HepG2 (cell line): ENCODE measurements around the gene CD36. TPM values are rescaled to one million over a fixed set of nuclear protein-coding genes. Genes with fewer than 3 reads are reported as not detected.

ENCODE experiments used
- ATAC-seq: fragments of 200-7000 bp; cut with Tn5 transposase; 3 replicates; pipeline ENCODE4 v1.9.1; 2020; ENCODE audit warnings: mild to moderate bottlenecking, moderate library complexity
- BruUV-seq: library from RNA; stranded (reverse); fragments of 400-500 nt; replicated peaks from 2 replicates; lab custom pipeline; 2021; lab: Mats Ljungman, UMichigan
- CTCF ChIA-PET: fragments of 300-600 bp; formaldehyde crosslinking; extraction: SDS; loops from one replicate; lab custom pipeline; 2021; ENCODE audit warnings: low total read pairs, inconsistent platforms, low intra/inter-chr PET ratio; lab: Yijun Ruan, JAX
- POLR2A ChIA-PET: fragments of 350-600 bp; sonication (Branson Sonifier 250); formaldehyde crosslinking; loops from one replicate; lab custom pipeline; 2020; ENCODE audit warnings: antibody characterized with exemption, inconsistent platforms; lab: Yijun Ruan, JAX
- DNase-seq: peaks from one replicate; pipeline ENCODE4 v3.0.0-alpha.2; 2015; ENCODE audit warnings: low spot score
- FAIRE-seq: peaks from 3 replicates; lab custom pipeline; 2011; peaks lifted over from hg19 to GRCh38; lab: Jason Lieb, UNC
- H2AFZ ChIP-seq: one replicate; pipeline ENCODE4 v1.6.1; 2011; ENCODE audit warnings: low read length, inconsistent platforms
- H3K27ac ChIP-seq: fragments of 300-600 bp; 3 replicates; pipeline ENCODE4 v1.8.0; 2011; ENCODE audit warnings: mixed run types, mild to moderate bottlenecking, mixed read lengths, low read length, inconsistent platforms; ENCODE audit not compliant: insufficient read depth; ENCODE audit errors: extremely low read length
- H3K27me3 ChIP-seq, 2 experiments: fragments of 200-600 bp in 1 of 2; 2 replicates in 1 of 2; 3 replicates in 1 of 2; pipeline versions ENCODE4 v1.6.0 to v1.8.0; 2011; ENCODE audit warnings: low read length in 2 of 2, mild to moderate bottlenecking in 2 of 2, moderate library complexity in 2 of 2, inconsistent platforms in 1 of 2; ENCODE audit not compliant: insufficient read depth in 2 of 2, control insufficient read depth in 1 of 2
- H3K36me3 ChIP-seq, 2 experiments: fragments of 200-600 bp in 1 of 2; replicated peaks in 1 of 2; 2 replicates in 1 of 2; 3 replicates in 1 of 2; pipeline versions ENCODE4 v1.5.1 to v1.8.0; 2011; ENCODE audit warnings: low read length in 2 of 2, inconsistent platforms in 1 of 2; ENCODE audit not compliant: insufficient read depth in 2 of 2, control insufficient read depth in 1 of 2
- H3K4me1 ChIP-seq: 2 replicates; pipeline ENCODE4 v1.5.1; 2012; ENCODE audit warnings: low read length, inconsistent platforms; ENCODE audit not compliant: insufficient read depth
- H3K4me2 ChIP-seq: 2 replicates; pipeline ENCODE4 v1.6.0; 2011; ENCODE audit warnings: low read depth, low read length, inconsistent platforms
- H3K4me3 ChIP-seq, 3 experiments: fragments of 200-600 bp in 1 of 3; sonication (generic), shearing (Covaris generic) in 1 of 3; replicated peaks in 1 of 3; 2 replicates each; pipeline ENCODE4 v1.5.1; 2011 to 2016; ENCODE audit warnings: low read length in 3 of 3, inconsistent platforms in 2 of 3, low read depth in 2 of 3, mild to moderate bottlenecking in 2 of 3, control low read depth in 1 of 3, mixed read lengths in 1 of 3; ENCODE audit not compliant: insufficient read depth in 1 of 3
- H3K79me2 ChIP-seq: one replicate; pipeline ENCODE4 v1.6.1; 2011; ENCODE audit warnings: low read length, inconsistent platforms; ENCODE audit not compliant: insufficient read depth
- H3K9ac ChIP-seq: 2 replicates; pipeline ENCODE4 v1.6.0; 2011; ENCODE audit warnings: mild to moderate bottlenecking, low read depth, low read length, inconsistent platforms; ENCODE audit not compliant: insufficient read depth
- H3K9me3 ChIP-seq: 2 replicates; pipeline ENCODE4 v1.5.1; 2012; ENCODE audit warnings: mild to moderate bottlenecking, low read length
- H4K20me1 ChIP-seq: 2 replicates; pipeline ENCODE4 v1.6.0; 2011; ENCODE audit warnings: inconsistent platforms, mild to moderate bottlenecking, low read length, moderate library complexity; ENCODE audit not compliant: insufficient read depth
- AKNA ChIP-seq: sonication (generic); formaldehyde crosslinking; IDR thresholded peaks from 2 replicates; pipeline ENCODE4 v1.4.0; 2020; ENCODE audit warnings: missing genetic modification reagents, borderline replicate concordance
- CEBPG ChIP-seq: IDR thresholded peaks from 2 replicates; pipeline ENCODE4 v1.6.1; 2016
- RARA ChIP-seq: IDR thresholded peaks from 2 replicates; pipeline ENCODE4 v1.6.1; 2016; ENCODE audit warnings: missing genetic modification reagents, missing compliant biosample characterization
- SP4 ChIP-seq: sonication (generic); formaldehyde crosslinking; IDR thresholded peaks from 2 replicates; pipeline ENCODE4 v1.8.1; 2023; ENCODE audit warnings: mild to moderate bottlenecking, missing genetic modification reagents
- WIZ ChIP-seq: sonication (generic); formaldehyde crosslinking; IDR thresholded peaks from 2 replicates; pipeline ENCODE4 v1.5.1; 2020; ENCODE audit warnings: mild to moderate bottlenecking, missing genetic modification reagents
- ZBTB49 ChIP-seq: sonication (generic); formaldehyde crosslinking; IDR thresholded peaks from 2 replicates; pipeline ENCODE4 v1.4.0; 2020; ENCODE audit warnings: missing genetic modification reagents, borderline replicate concordance
- WGBS: methylation state at CpG from one replicate; pipeline ENCODE4 v1.1.6; 2017; ENCODE audit warnings: low lambda C conversion rate; 5-methylcytosine and 5-hydroxymethylcytosine counted together
- in situ Hi-C: cut with HindIII; loops from 2 replicates; pipeline ENCODE4 v1.10.0; 2017; ENCODE audit warnings: low pct_unique_long_range_greater_than_20kb; ENCODE audit not compliant: extremely low pct_ligation_motif_present
- intact Hi-C: fragments of 100-400 bp; cut with micrococcal nuclease; formaldehyde crosslinking; loops from one replicate; pipeline ENCODE4 v1.10.0; 2022; ENCODE audit not compliant: unreplicated experiment
- polyA plus RNA-seq, 8 experiments: library from polyadenylated mRNA; depleted of rRNA in 3 of 8; stranded (reverse) in 7 of 8; unstranded in 1 of 8; fragments of >200 nt; fragmentation: Illumina TruSeq in 4 of 8; extraction: Trizol in 4 of 8; gene quantifications; 2 replicates each; pipeline versions ENCODE4 v1.2.1 to v1.2.3, GENCODE V29; 2011 to 2016; ENCODE audit warnings: low read depth in 4 of 8, missing spikeins in 1 of 8, mixed read lengths in 1 of 8; ENCODE audit not compliant: insufficient read depth in 1 of 8
- total RNA-seq, 5 experiments: library from RNA; depleted of rRNA; stranded (reverse); fragments of >200 nt; fragmentation: Illumina TruSeq; extraction: Trizol; gene quantifications; 2 replicates each; pipeline ENCODE4 v1.2.3, GENCODE V29; 2016; ENCODE audit warnings: low read depth in 1 of 5

CD36 gene
- total and polyA plus RNA-seq, 2 of the 13 experiments (the other 11 are each of a cell fraction or from before 2014, with no cell fraction given): 2.8 to 4.8 TPM

- ATAC-seq (no peak), FAIRE-seq (no peak), DNase-seq (no peak)
- Histone ChIP-seq H3K9me3 (no peaks in the 10 kb centered on the region), H2AFZ (no peak overlapping the region), H3K27me3 (no peaks in the 10 kb centered on the region), H3K27ac (no peak overlapping the region), H3K9ac (no peak overlapping the region), H3K4me2 (no peak overlapping the region), H3K4me1 (peaks cover 53% of the 10 kb centered on the region), H4K20me1 (no peaks in the 10 kb centered on the region), H3K36me3 (no peaks in the 10 kb centered on the region), H3K4me3 (no peak overlapping the region), H3K79me2 (no peaks in the 10 kb centered on the region)
- intact Hi-C loops: no loop called here
- ChIA-PET POLR2A (no interaction called here), CTCF (no interaction called here)
- no TSS peak for BruUV-seq
- in situ Hi-C loops: no loop called here
- TF ChIP-seq AKNA (no peak), CEBPG (CRISPR knock-in tag) (0 out of 2 replicates have a peak, but pooled peaks have one; percentile 10)
Observed at GRCh38 chr7:80639011-80639410, 569 bp downstream of the CD36 start.

- H3K9me3 ChIP-seq: no peaks in the 10 kb centered on the region
- DNase-seq: no peak
- no peaks in the 10 kb centered on the region for H3K27me3 ChIP-seq
- no peak overlapping the region for H3K4me3 ChIP-seq
- no peaks in the 10 kb centered on the region for H4K20me1 ChIP-seq
- no peak overlapping the region for H3K4me2 ChIP-seq
- ATAC-seq: no peak
- ChIA-PET CTCF (no interaction called here), POLR2A (no interaction called here)
- H3K9ac ChIP-seq: no peak overlapping the region
- intact Hi-C loops (no loop called here), in situ Hi-C loops (no loop called here)
- no peak overlapping the region for H2AFZ ChIP-seq
- no peak for FAIRE-seq
- H3K4me1 ChIP-seq: peaks cover 35% of the 10 kb centered on the region
- H3K79me2 ChIP-seq: no peaks in the 10 kb centered on the region
- H3K27ac ChIP-seq: no peak overlapping the region
- no peaks in the 10 kb centered on the region for H3K36me3 ChIP-seq
- WGBS: 95% methylated on average over 1 of the region's 1 CpG
- no TSS peak for BruUV-seq
- TF ChIP-seq WIZ (no peak), RARA (no peak), SP4 (CRISPR knock-in tag) (no peak), ZBTB49 (CRISPR knock-in tag) (no peak)
Observed at GRCh38 chr7:80640846-80641245, 2.4 kb downstream of the CD36 start.
